GM18526 (cell line): ENCODE measurements around the gene ARHGAP31.
A peak's percentile ranks its signal among the peaks of the same experiment; 100 is the strongest.

ENCODE experiments used
- POLR2A ChIP-seq: IDR thresholded peaks from 3 replicates; pipeline ENCODE4 v1.6.1; 2011; ENCODE audit not compliant: insufficient read length; ENCODE audit errors: extremely low read depth

Gene ARHGAP31

GRCh38 chr3:119291062-119291700, 3.0 kb upstream of the ARHGAP31 start:
- no peak for TF ChIP-seq POLR2A

DNA sequence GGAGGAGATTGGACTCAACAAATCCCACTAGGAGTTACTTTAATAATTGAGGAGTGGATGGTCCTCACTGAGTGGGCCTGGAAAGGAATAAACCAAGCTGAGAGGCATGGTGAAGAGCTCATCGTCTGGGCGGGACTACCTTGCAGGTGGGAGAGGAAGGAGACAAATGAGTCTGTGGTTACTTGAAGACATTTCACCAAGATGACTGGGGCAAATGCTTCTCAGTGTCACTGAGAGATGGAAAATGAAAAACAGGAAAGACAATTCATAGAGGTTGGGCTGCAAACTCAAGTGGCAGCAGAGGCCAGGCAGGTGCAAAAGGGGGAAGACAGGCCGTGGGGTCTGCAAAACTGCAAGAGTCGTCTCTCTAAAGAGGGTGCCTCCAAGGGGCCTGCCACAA, 1.5 kb upstream of the ARHGAP31 start:
- no peak for TF ChIP-seq POLR2A

- TF ChIP-seq POLR2A = no peak
Observed at GRCh38 chr3:119293105-119293870, 895 bp upstream of the ARHGAP31 start.

DNA sequence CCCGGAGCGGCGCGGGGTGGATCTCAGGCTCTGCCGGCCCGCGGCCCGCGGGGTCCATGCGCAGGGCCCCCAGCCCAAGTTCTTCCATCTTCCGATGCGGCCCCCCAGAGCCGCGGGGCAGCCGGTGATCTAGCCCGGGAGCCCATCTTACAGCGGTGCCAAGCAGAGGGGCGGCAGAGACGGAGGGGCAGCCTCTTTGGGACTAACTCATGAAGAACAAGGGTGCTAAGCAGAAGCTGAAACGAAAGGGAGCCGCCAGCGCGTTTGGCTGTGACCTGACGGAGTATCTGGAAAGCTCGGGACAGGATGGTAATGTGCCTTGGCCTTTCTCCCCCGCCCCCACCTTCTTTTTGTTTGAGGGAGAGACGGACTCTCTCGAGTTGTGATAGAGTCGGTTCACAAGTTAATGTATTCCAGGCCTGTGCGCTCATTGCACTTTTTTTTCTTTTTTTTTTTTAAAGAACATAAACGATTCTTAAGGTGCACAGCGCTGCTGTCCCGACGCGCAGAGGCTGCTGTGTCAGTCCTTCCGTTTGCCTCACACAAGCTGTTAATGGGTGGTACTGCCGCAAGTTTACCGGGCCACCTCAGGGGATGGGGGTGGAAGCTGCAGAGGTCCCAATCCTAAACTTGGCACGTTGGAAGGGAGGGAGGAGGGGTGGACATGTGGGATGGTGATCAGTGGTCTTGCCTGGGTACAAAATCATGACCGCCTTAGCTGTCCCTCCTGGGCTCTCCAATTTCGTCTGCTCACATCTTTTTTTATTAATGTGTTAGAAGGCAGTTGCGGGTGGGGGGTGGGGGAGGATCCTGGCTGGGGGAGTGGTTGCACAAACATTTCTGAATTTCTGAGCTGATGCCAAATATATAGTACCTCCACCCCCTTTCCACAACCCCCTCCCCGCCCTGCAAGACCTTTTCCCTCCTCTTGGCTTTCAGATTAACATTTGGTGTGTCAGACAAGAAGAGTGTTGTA, 801 bp downstream of the ARHGAP31 start:
- TF ChIP-seq POLR2A = peak; percentile 15

DNA sequence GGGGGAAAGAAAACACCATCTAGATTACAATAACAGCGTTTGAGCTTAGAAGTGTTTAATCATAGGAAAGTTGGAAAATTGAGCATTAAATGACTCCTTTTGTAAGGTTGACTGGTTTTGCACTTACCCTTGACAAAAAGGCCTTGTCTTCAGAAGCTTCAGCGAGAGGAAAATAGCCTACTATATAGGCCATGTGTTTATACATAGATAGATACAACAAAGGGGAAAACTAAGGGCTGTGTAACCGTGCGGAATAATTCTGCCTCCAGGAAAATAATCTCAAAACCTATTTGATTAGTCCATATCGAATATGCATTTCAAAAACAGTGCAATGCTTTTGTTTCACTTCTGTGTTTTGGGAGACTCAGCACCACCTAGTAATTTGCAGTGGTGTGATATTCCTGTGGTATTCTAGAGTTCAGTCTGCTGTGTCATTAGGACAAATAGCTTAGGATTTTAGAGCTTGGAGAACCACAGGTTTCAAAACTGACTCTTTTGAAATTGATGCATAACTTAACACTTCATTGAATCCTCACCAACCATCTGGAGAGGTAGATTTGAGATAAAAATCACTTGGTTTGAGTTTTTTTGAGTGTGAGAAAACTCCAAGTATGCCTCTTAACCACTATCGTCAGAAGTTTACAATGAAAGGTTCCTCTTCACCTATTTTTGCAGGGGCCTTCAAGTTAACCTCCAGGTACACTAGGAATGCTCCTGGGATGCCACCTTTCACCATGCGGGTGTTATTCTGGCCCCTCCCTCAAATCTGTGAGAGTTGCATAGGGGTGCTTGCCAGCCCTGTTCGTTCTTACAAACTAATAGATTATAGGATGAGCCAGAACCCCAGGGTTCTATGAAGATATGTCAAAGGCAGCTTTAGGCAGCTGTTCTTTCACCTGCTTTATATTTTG, 1.9 kb downstream of the ARHGAP31 start:
- TF ChIP-seq POLR2A = no peak

DNA sequence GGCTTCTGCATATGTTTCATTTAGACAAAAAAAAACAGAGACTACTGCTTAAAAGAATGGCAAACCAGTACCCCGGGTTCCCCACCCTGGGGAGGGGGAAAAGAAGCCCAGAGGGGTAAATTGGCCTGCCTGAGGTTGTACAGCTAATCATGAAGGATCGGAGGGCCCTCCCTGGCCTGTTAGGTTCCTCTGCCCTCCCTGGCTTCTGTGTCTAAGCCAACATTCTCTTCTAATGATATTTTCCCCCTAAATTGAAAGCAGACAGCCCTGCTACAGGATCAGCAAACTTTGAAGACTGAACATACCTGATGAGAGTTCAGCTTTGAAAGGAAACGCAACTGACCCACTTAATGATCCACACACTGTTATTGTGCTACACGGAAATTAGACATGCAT, 2.5 kb downstream of the ARHGAP31 start:
- TF ChIP-seq POLR2A = no peak

DNA sequence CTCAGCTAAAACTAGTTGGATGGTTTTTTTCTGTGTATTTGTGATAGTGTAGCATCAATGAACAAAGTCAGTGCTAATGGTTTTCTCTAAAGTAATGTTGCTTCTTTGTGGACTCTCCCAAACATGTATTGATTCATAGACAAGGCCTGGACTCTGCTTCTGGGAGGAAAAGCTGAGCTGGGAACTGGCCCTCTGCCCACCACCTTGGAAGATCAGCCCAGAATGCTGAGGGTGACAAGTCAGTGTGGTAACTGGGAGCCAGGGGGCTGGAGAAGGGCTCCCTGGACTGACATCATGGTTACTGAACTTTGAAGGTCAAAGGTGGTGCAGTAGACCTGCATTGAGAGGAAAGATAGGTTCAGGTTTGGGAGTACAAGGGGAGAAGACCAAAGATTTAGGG, 3.0 kb downstream of the ARHGAP31 start:
- no peak for TF ChIP-seq POLR2A

GRCh38 chr3:119298565-119298941, 4.4 kb downstream of the ARHGAP31 start:
- TF ChIP-seq POLR2A = no peak

GRCh38 chr3:119300991-119301391, 6.8 kb downstream of the ARHGAP31 start:
- TF ChIP-seq POLR2A = no peak

DNA sequence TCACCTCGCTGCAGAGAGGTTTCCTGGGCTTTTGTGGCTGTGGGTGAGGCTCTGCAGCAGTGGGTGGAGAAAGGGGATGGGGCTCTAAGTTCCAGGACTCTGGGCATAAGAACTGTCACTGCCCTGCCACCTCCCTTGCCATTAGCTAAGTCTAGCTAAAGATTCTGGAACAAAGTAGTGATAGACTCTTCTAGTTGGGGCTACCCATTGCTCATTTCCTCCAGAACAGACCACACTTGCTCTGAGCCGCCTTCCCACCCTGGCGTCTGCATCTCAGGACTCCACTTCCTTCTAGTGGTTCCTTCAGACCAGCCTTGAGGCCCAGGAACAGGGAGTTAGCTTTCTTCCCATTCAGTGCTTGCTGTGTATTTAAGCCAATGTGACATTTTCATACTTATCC, 7.5 kb downstream of the ARHGAP31 start:
- no peak for TF ChIP-seq POLR2A

- TF ChIP-seq POLR2A = no peak
Observed at GRCh38 chr3:119302697-119303551, 8.7 kb downstream of the ARHGAP31 start.

GRCh38 chr3:119304201-119304713, 10.1 kb downstream of the ARHGAP31 start:
- no peak for TF ChIP-seq POLR2A

DNA sequence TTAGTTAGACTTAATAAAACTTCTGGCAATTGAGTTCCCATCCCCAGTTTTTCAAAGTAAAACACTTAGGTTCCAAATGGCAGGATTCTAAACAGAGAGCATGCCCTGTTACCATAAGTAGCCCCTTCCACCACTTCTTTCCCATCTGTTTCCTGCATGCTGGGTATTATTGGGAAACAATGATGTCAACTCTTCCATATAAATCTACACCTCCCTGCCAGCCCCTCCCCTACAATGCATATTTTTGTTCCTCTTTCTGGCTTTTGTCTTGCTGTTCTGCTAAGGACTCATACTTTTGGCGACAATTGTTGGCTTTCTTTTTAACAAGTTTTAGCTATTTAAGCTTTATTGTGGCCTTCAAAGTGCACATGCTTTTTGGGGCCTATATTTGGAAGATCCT, 11.1 kb downstream of the ARHGAP31 start:
- no peak for TF ChIP-seq POLR2A
